Bronchial epithelial cell (primary cell): ENCODE measurements around the gene AOPEP. TPM values are rescaled to one million over a fixed set of nuclear protein-coding genes. Genes with fewer than 3 reads are reported as not detected.
A peak's percentile ranks its signal among the peaks of the same experiment; 100 is the strongest.
"Not testable (repeated sequence)": the region's sequence is repeated elsewhere in the genome, so short reads cannot be mapped to it uniquely, and the experiment has no call there.

ENCODE experiments used
- DNase-seq: peaks from one replicate; pipeline ENCODE4 v3.0.0-alpha.2; 2010; ENCODE audit warnings: low read depth
- FAIRE-seq: peaks from 2 replicates; lab custom pipeline; 2011; peaks lifted over from hg19 to GRCh38; lab: Jason Lieb, UNC
- H3K27me3 ChIP-seq: 2 replicates; pipeline ENCODE4 v1.5.1; 2011; ENCODE audit warnings: low read length; ENCODE audit not compliant: control insufficient read depth, insufficient read depth
- H3K36me3 ChIP-seq: 2 replicates; pipeline ENCODE4 v1.5.1; 2011; ENCODE audit warnings: low read length; ENCODE audit not compliant: control insufficient read depth, insufficient read depth
- H3K4me3 ChIP-seq: 2 replicates; pipeline ENCODE4 v1.5.1; 2011; ENCODE audit warnings: mild to moderate bottlenecking, low read depth, low read length, control low read depth
- total RNA-seq: library from RNA; depleted of rRNA; stranded (reverse); fragments of >200 nt; gene quantifications from 2 replicates; pipeline ENCODE4 v1.2.1, GENCODE V29; 2014
- TF ChIP-seq, protein P1 (sequence below): IDR thresholded peaks from 2 replicates; pipeline ENCODE4 v1.5.1; 2011; ENCODE audit warnings: mild to moderate bottlenecking, moderate library complexity, low read length, control low read depth, inconsistent platforms; ENCODE audit not compliant: insufficient read depth, severe bottlenecking

AOPEP gene
- total RNA-seq, 1 donor from 2014 or later: 91.1 TPM

DNA sequence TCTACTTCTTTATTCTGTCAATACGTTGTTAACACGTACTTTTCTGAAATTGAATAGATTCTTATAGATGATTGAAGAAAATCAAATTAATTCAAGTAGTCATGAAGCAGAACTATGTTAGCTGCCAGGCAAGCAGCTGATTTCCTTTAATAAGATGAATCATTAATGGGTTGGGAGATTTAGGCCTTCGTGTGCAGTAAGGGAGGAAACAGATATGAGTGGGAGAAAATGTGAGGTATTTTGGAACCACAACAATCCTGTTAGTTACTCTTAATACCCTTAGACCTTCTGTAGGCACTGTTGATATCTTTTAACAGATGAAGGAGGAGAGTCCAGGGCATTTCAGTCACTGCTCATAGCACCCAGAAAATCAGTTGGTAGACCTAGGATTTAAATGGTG is 121.0 kb downstream of the AOPEP start:
- Histone ChIP-seq H3K27me3 (no peaks in the 10 kb centered on the region), H3K4me3 (no peak overlapping the region), H3K36me3 (no peaks in the 10 kb centered on the region)
- TF ChIP-seq, protein P1, sequence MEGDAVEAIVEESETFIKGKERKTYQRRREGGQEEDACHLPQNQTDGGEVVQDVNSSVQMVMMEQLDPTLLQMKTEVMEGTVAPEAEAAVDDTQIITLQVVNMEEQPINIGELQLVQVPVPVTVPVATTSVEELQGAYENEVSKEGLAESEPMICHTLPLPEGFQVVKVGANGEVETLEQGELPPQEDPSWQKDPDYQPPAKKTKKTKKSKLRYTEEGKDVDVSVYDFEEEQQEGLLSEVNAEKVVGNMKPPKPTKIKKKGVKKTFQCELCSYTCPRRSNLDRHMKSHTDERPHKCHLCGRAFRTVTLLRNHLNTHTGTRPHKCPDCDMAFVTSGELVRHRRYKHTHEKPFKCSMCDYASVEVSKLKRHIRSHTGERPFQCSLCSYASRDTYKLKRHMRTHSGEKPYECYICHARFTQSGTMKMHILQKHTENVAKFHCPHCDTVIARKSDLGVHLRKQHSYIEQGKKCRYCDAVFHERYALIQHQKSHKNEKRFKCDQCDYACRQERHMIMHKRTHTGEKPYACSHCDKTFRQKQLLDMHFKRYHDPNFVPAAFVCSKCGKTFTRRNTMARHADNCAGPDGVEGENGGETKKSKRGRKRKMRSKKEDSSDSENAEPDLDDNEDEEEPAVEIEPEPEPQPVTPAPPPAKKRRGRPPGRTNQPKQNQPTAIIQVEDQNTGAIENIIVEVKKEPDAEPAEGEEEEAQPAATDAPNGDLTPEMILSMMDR: no peak
- no peak for FAIRE-seq
- DNase-seq: peak; percentile 59

DNA sequence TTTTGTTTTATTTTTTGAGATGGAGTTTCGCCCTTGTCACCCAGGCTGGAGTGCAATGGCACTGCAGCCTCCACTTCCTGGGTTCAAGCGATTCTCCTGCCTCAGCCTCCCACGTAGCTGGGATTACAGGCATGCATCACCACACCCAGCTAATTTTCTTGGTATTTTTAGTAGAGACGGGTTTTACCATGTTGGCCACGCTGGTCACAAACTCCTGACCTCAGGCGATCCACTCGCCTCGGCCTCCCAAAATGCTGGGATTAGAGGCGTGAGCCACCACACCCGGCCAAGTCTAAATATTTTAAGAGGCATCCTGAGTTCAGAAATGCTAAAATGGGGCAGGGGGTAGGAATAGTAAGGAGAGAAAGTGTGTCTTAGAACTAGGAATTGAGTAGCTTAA is 122.3 kb downstream of the AOPEP start:
- H3K27me3 ChIP-seq, H3K36me3 ChIP-seq, H3K4me3 ChIP-seq, DNase-seq, FAIRE-seq: not testable (repeated sequence)

DNA sequence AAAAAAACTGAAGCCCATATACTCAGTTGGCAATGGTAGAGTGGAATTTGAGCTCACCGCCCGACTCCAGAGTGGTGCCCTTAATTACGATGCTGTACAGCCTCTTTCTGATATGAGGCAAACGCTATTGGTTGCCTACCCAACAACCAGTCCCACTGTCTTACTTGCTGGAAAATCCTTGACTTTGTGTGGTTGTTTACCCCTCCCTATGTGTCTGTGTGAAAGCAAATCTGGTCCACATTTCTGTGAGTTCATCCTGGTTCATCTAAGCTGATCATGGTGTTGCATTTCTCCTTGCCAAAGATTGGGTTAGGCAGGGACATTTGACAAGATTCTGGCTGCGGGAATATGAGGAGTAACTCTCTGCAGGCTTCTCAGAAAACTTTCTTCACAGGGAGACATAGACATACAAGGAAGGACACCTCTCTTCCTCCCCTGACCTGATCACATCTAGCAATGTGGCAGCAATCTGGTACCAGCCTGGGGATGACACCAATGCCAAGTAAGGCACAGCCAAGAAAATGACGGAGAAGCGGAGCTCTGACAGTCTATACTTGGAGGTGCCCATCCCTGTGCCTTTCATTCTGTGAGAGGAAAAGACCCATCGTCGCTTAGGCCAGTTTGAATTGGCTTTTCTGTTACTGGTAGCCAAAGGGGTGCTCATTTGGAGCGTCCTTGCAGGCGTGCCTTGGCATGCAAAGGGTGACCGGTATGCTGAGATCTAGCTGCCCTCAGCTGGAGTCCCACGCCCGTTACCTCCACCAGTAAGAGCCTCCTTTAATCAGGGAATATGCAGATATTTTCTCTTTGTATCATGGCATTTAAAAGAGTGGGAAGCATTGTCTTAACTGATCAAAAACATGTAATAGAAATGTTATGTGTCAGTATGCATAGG is 124.3 kb downstream of the AOPEP start:
- Histone ChIP-seq H3K4me3 (no peak overlapping the region), H3K36me3 (no peaks in the 10 kb centered on the region), H3K27me3 (no peaks in the 10 kb centered on the region)
- DNase-seq (no peak), FAIRE-seq (no peak)
- TF ChIP-seq, protein P1: no peak

DNA sequence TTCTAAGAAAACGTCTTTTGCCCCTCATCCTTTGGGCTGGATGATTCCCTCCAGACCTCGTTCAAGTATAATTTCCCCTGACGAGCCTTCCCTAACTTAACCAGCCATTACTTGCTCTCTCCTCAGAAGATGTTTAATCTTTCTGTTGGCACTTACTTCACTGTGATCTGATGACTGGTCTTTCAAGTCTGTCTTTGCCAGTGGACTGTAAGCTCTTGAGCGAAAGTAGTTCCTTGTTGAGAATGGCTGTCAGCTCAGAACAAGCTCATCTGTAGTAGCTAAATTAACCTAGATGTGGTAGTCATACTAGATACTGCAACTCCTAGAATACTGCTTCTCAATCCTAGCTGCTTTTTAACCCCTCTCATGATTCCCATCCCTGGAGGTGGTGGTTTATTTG is 125.0 kb downstream of the AOPEP start:
- no peak overlapping the region for H3K4me3 ChIP-seq
- H3K27me3 ChIP-seq: no peaks in the 10 kb centered on the region
- no peaks in the 10 kb centered on the region for H3K36me3 ChIP-seq
- FAIRE-seq (no peak), DNase-seq (no peak)
- TF ChIP-seq, protein P1: no peak

DNA sequence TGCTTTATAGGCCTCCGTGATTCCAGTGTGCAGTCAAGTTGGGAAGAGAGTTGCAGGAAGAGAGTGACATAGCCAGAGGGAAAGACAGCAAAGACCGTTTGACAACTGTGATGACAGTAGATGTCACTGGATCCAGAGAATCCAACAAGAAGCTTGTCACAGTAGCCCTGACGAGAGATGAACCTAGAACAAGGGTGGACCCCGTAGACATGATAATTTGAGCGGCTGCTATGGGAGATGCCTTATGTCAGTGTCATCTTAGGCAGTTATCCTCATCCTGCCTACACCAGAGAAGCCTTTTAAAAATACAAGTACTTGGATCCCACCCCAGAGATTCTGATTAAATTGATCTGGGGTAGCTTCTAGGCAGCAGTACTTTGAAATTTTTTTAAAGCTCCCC is 125.4 kb downstream of the AOPEP start:
- TF ChIP-seq, protein P1: no peak
- FAIRE-seq: no peak
- no peaks in the 10 kb centered on the region for H3K27me3 ChIP-seq

DNA sequence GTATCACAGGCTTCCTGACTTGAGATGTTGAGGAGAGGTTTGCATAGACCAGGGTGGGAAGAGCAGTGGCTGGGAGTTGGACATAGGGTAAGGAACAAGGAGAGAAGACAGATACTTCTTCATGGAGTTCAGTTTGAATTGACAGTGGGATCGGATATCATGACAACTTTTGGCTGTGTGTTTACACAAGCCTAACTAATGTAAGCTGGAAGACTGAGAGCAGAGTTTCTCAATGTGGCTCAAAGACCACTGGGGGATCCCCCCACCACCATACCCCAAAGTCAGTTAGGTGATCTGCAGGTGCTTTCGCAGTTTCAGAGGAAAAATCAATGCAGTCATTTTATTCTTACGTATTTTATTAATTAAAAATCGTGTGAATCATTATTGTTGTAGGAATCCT is 125.9 kb downstream of the AOPEP start:
- TF ChIP-seq, protein P1: no peak
- Histone ChIP-seq H3K4me3 (no peak overlapping the region), H3K36me3 (no peaks in the 10 kb centered on the region), H3K27me3 (no peaks in the 10 kb centered on the region)
- FAIRE-seq: no peak
- no peak for DNase-seq

More for the DNA sequence above, 125.4 kb downstream of the AOPEP start:
- no peak for DNase-seq
- H3K4me3 ChIP-seq: no peak overlapping the region
- no peaks in the 10 kb centered on the region for H3K36me3 ChIP-seq
